Ascending aorta (tissue), 2 donors: ENCODE data around the gene ADGB. TPM values are rescaled to one million over a fixed set of nuclear protein-coding genes. Genes with fewer than 3 reads are reported as not detected.
"Not testable (repeated sequence)": the region's sequence is repeated elsewhere in the genome, so short reads cannot be mapped to it uniquely, and the experiment has no call there.

Experiments used
- DNase-seq, 2 donors: peaks; one replicate each; pipeline ENCODE4 v3.0.0-alpha.2; 2019; ENCODE audit warnings: low spot score in 2 of 2
- H3K27ac ChIP-seq, 2 donors: fragments of 200-600 bp; sonication (generic); one replicate each; pipeline ENCODE4 v1.5.1; 2016 to 2017; ENCODE audit warnings: mild to moderate bottlenecking in 1 of 2
- H3K27me3 ChIP-seq: fragments of 200-600 bp; sonication (generic); one replicate; pipeline ENCODE4 v1.5.1; 2017
- H3K36me3 ChIP-seq, 2 donors: fragments of 200-600 bp; sonication (generic); one replicate each; pipeline ENCODE4 v1.5.1; 2016
- H3K4me1 ChIP-seq, 2 donors: fragments of 200-600 bp; sonication (generic); one replicate each; pipeline ENCODE4 v1.5.1; 2016 to 2017; ENCODE audit warnings: mild to moderate bottlenecking in 1 of 2
- H3K4me3 ChIP-seq, 2 donors: fragments of 200-600 bp; sonication (generic); one replicate each; pipeline ENCODE4 v1.5.1; 2016 to 2017; ENCODE audit warnings: mild to moderate bottlenecking in 1 of 2
- H3K9me3 ChIP-seq, 2 donors: fragments of 200-600 bp; sonication (generic); one replicate each; pipeline ENCODE4 v1.5.1; 2016
- CTCF ChIP-seq, 3 experiments: fragments of 200-600 bp in 2 of 3; fragments of 450-650 bp in 1 of 3; sonication (generic) in 2 of 3; IDR thresholded peaks; one replicate each; pipeline ENCODE4 v1.5.1; 2016 to 2019; ENCODE audit warnings: antibody characterized with exemption in 3 of 3, mild to moderate bottlenecking in 1 of 3, moderate library complexity in 1 of 3
- intact Hi-C: fragments of 100-400 bp; cut with DNase I; formaldehyde crosslinking; loops from one replicate; pipeline ENCODE4 v1.15.1; 2023
- total RNA-seq: library from RNA; depleted of rRNA; stranded (reverse); fragments of >200 nt; gene quantifications from one replicate; pipeline ENCODE4 v1.1.0, GENCODE V29; 2016

ADGB gene
- total RNA-seq: not detected

DNA sequence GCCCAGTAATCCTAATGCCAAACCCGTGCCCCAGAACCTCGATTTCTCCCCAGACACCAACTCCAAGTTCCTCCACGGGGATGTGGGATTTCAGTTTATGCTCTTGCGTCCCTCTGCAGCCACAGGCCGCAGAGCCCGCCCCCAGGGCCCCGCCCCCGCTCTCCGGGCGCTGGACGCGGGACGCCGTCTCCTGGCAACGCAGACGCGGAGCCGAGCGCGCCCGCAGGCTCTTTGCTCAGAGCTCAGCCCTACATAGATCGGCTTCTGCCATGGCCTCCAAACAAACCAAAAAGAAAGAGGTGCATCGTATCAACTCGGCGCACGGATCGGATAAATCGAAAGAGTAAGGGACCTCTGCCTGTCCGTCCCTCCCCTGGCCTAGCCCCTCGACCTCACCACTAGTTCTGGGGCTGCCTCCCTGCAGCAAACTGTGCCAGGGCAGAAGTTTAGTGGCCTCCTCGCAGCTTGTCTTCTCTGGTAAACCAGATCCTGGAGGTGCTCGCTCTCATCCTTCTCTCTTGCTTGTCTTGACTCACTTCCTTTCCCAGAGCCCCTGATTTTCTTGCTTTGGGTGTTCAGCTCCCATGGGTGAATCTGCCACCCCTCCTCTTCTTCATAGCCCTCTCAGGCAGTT is at the start of gene ADGB:
ADGB (plus strand) TSS at position 201 of the 634 bp plus-strand sequence; CDS start at position 270, 69 bp downstream.
- peak in 1 of 2 donors; percentile 65 for DNase-seq
- H3K4me3 ChIP-seq: peak within 1 kb of the TSS; percentile 47 to 57
- no peak for TF ChIP-seq CTCF (IDR thresholded peaks at IDR 0.05)

GRCh38 chr6:146550911-146551310 is 47.9 kb upstream of the ADGB start:
- Histone ChIP-seq H3K9me3 (no peaks in the 10 kb centered on the region), H3K4me3 (no peak overlapping the region), H3K27ac (no peak overlapping the region), H3K4me1 (peaks cover 0 to 23% of the 10 kb centered on the region in 2 donors), H3K36me3 (peaks cover 33 to 56% of the 10 kb centered on the region in 2 donors), H3K27me3 (no peaks in the 10 kb centered on the region)
- DNase-seq: no peak
- no peak for TF ChIP-seq CTCF (IDR thresholded peaks at IDR 0.05)
- intact Hi-C loops: no loop called here

More for the DNA sequence above, at the start of gene ADGB:
- H3K27ac ChIP-seq: no peak within 1 kb of the TSS
- H3K4me1 ChIP-seq: no peaks in the 10 kb centered on the region
- H3K9me3 ChIP-seq: no peaks in the 10 kb centered on the region
- no peaks in the 10 kb centered on the region for H3K36me3 ChIP-seq
- no peaks in the 10 kb centered on the region for H3K27me3 ChIP-seq
- intact Hi-C loops: no loop called here

DNA sequence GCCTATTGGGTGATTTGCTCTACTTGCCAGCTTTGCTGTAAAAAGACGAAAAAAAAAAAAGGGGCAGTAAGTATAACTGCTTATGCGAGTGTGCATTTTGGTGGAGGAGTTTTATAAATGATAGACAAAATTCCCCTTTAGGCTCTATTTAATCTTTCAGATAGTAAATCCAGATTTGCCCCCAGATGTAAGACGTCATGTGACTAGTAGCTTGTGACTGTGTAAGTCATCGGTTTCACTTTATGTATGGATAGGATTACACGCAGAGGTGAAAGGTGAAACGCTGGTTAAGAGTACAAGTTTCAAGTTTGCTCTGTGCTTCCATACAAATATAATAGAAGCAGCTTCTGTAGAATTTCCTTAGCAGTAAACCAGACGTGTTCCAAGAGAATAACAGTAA is 47.2 kb upstream of the ADGB start:
- Histone ChIP-seq H3K4me3 (no peak overlapping the region), H3K9me3 (no peaks in the 10 kb centered on the region), H3K36me3 (peaks cover 33 to 60% of the 10 kb centered on the region in 2 donors), H3K4me1 (peaks cover 0 to 20% of the 10 kb centered on the region in 2 donors), H3K27me3 (no peaks in the 10 kb centered on the region), H3K27ac (no peak overlapping the region)
- no peak for TF ChIP-seq CTCF (IDR thresholded peaks at IDR 0.05)
- intact Hi-C loops: no loop called here
- DNase-seq: no peak

GRCh38 chr6:146553377-146554135 is 45.2 kb upstream of the ADGB start:
- Histone ChIP-seq H3K27ac (no peak overlapping the region), H3K9me3 (no peaks in the 10 kb centered on the region), H3K36me3 (peaks cover 33 to 60% of the 10 kb centered on the region in 2 donors), H3K4me1 (peaks cover 0 to 2% of the 10 kb centered on the region in 2 donors), H3K27me3 (no peaks in the 10 kb centered on the region), H3K4me3 (no peak overlapping the region)
- DNase-seq: no peak
- no peak for TF ChIP-seq CTCF (IDR thresholded peaks at IDR 0.05)
- intact Hi-C loops: no loop called here

DNA sequence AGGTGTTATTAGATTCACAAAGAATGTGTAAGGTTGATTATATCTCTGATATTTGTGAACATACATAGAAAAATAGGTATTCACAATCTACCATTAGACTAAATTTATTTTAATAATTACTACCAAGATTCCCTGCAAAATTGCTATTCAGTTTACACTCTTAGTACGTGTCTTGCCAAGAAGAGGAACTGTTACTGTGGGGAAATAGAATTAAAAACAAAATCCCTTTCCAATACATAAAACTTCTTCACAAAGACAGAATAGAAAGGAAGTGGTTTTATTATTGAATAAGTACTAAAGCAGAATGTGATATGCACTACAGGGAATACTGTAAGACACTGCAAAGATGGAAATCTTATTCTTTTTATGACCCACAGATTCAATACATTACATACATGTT is 38.2 kb upstream of the ADGB start:
- Histone ChIP-seq H3K9me3 (peaks cover 0 to 21% of the 10 kb centered on the region in 2 donors), H3K4me3 (no peak overlapping the region), H3K4me1 (no peaks in the 10 kb centered on the region), H3K27me3 (no peaks in the 10 kb centered on the region), H3K27ac (no peak overlapping the region), H3K36me3 (peaks cover 0 to 4% of the 10 kb centered on the region in 2 donors)
- intact Hi-C loops: no loop called here
- DNase-seq: no peak
- no peak for TF ChIP-seq CTCF (IDR thresholded peaks at IDR 0.05)

GRCh38 chr6:146566661-146567060 is 32.1 kb upstream of the ADGB start:
- H3K4me1 ChIP-seq, H3K27ac ChIP-seq, H3K27me3 ChIP-seq, H3K4me3 ChIP-seq, intact Hi-C loops, DNase-seq, H3K36me3 ChIP-seq: not testable (repeated sequence)
- peaks cover 0 to 16% of the 10 kb centered on the region in 2 donors for H3K9me3 ChIP-seq

DNA sequence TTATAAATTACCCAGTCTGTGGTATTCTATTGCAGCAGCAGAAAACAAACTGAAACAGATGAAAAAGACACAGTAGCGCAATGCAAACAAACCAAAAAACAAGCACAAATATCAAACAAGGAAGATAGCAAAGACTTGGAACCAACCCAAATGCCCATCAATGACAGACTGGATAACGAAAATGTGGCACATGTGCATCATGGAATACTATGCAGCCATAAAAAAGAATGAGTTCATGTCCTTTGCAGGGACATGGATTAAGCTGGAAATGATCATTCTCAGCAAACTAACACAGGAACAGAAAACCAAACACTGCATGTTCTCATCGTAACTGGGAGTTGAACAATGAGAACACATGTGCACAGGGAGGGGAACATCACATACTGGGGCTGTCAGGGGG is 30.2 kb upstream of the ADGB start:
- H3K4me3 ChIP-seq, intact Hi-C loops: not testable (repeated sequence)

More for the DNA sequence above, 30.2 kb upstream of the ADGB start:
- not testable (repeated sequence) for H3K4me1 ChIP-seq, H3K27ac ChIP-seq, H3K9me3 ChIP-seq, H3K27me3 ChIP-seq, H3K36me3 ChIP-seq, DNase-seq
